ENCODE measurements around the gene FZD10. TPM values are rescaled to one million over a fixed set of nuclear protein-coding genes. Genes with fewer than 3 reads are reported as not detected.

FZD10 gene
- total RNA-seq, 3 donors from 2014 or later: 0.14 to 0.48 (median 0.35) TPM

DNA sequence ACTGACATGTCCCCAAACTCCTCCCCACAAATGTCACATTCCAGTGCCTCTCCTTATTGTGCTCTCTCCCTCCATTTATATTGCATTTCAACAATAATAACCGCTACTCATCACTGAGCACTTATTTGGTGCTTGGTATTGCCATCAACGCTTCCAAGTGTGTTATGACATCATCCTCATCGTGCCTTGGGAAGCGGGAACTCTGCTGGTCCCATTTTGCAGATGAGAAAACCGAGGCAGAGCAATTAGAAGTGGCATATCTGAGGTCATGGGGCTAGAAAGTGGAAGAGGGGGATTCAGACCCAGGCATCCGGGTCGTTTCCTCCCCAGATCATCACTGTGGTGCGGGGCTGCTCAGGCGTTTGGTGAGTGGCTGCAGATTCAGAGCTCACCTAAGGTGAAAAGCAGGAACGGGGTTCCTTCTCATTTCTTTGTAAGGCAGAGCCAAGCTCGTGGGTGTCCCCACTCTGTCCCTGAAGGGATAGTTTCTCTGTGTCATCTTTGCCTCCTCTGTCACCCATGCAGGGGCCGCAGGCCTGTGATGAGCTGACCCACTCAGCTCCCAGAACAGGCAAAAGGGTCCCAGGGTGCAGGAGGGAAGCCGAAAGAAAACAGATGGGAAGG is 5.5 kb upstream of the FZD10 start:
- no peak overlapping the region for H3K4me3 ChIP-seq
- H3K36me3 ChIP-seq (ENCODE audit: low read depth): no peaks in the 10 kb centered on the region
- intact Hi-C loops (cut with DNase I, micrococcal nuclease): no loop called here
- TF ChIP-seq, protein P1, sequence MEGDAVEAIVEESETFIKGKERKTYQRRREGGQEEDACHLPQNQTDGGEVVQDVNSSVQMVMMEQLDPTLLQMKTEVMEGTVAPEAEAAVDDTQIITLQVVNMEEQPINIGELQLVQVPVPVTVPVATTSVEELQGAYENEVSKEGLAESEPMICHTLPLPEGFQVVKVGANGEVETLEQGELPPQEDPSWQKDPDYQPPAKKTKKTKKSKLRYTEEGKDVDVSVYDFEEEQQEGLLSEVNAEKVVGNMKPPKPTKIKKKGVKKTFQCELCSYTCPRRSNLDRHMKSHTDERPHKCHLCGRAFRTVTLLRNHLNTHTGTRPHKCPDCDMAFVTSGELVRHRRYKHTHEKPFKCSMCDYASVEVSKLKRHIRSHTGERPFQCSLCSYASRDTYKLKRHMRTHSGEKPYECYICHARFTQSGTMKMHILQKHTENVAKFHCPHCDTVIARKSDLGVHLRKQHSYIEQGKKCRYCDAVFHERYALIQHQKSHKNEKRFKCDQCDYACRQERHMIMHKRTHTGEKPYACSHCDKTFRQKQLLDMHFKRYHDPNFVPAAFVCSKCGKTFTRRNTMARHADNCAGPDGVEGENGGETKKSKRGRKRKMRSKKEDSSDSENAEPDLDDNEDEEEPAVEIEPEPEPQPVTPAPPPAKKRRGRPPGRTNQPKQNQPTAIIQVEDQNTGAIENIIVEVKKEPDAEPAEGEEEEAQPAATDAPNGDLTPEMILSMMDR (IDR thresholded peaks at IDR 0.05): no peak
- ATAC-seq (no peak), DNase-seq (no peak)
- no peaks in the 10 kb centered on the region for H3K4me1 ChIP-seq (ENCODE audit: low read depth)
- H3K9me3 ChIP-seq: no peaks in the 10 kb centered on the region

DNA sequence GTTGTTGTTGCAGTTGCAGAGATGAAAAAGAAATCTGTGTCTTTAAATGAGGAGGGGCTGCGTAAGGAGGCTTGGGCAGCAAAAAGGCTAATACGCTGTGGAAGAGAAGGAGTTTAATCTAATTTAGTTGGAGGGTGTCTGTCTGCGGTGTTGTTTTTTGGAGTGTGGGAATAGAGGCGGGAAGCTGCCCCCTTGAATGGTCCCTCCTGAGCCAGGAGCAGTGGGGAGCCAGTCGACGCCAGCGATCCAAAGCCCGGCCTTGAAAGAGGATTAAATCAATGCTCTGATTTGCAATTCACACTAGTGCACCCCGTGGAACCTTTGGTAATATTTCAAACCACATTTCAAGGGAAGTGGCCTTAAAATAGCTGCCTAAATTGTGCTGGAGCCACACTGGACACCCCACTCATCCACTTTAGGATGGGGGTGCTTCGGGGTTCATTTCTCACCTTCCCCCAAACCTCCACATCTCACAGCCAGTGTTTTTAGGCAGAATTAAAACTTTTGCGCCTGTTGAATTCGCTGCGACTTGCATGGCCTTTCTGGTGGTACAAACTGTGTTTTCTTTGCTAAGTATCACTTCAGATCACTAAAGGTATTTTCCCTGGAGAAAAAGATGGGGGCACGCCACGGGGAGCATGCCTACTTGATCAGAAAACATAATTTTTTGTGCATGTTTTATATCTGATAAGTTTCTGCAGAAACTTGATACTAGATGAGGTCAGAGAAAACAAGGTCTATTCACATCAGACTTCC is 4.1 kb upstream of the FZD10 start:
- ATAC-seq (no peak), DNase-seq (no peak)
- Histone ChIP-seq H3K4me1 (ENCODE audit: low read depth) (no peaks in the 10 kb centered on the region), H3K36me3 (ENCODE audit: low read depth) (no peaks in the 10 kb centered on the region), H3K4me3 (no peak overlapping the region), H3K9me3 (no peaks in the 10 kb centered on the region)
- TF ChIP-seq, protein P1 (IDR thresholded peaks at IDR 0.05): no peak
- intact Hi-C loops (cut with DNase I, micrococcal nuclease): no loop called here

DNA sequence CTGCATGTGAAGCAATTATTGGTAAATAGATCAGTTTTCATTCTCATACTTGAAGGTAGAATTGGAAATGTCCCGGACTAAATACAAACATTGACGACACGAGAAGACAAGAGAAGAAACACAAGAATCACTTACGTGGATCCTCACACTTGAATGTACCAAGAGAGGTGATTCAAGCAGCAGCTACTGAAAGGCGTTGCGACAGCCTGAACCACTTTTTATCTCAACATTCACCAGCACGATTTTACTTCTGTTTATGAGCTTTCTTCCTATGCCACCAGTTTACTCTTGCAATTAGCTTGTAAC is 3.6 kb upstream of the FZD10 start:
- TF ChIP-seq, protein P1 (IDR thresholded peaks at IDR 0.05): no peak
- intact Hi-C loops (cut with DNase I, micrococcal nuclease): no loop called here
- ATAC-seq (no peak), DNase-seq (no peak)
- Histone ChIP-seq H3K4me1 (ENCODE audit: low read depth) (no peaks in the 10 kb centered on the region), H3K4me3 (no peak overlapping the region), H3K9me3 (no peaks in the 10 kb centered on the region), H3K36me3 (ENCODE audit: low read depth) (no peaks in the 10 kb centered on the region)

DNA sequence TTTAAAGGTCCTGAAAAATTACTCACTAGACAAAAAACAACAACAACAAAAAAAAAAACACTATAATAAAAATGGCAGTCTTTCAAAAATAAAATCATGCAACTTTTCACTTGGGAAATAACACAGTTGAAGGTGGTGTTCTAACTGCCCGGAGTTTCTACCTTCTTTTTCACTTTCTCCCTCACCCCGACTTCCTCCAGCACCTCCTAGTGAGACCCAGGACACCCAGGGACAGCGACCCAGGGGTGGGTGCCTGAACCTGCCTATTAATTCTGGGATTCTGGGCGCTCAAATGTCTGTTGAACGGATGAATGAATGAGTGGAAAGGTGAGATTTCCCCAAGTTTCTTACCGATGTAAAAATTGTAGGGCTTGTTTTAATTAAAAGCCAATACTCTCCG is 2.0 kb upstream of the FZD10 start:
- TF ChIP-seq, protein P1 (IDR thresholded peaks at IDR 0.05): no peak
- Histone ChIP-seq H3K4me3 (no peak overlapping the region), H3K9me3 (no peaks in the 10 kb centered on the region), H3K36me3 (ENCODE audit: low read depth) (no peaks in the 10 kb centered on the region), H3K4me1 (ENCODE audit: low read depth) (no peaks in the 10 kb centered on the region)
- ATAC-seq (no peak), DNase-seq (no peak)
- intact Hi-C loops (cut with DNase I, micrococcal nuclease): no loop called here

DNA sequence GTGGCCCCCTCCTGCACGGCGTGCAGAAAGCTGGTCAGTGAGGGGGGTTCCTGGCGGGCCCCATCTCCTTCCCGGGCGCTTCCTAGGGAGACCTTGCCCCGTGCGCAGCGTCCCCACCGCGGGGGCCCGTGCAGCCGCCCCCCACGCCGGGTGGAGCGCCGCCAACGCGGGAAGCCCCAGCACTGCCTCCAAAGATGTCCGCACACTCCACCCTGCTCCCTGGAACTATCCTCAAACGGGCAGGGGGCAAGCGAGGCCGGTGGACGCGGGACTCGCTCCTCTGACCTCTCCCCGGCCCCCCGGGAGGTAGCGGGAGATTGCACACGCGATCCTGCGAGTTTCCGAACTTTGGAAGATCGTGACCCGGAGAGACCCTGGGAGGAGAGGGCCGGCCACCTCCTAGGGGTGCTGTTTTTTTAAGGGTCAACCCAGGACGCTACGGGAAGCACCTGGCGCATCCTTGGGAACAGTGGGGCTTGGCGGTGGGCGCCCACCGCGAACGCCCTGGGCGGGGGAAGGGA is 1.5 kb upstream of the FZD10 start:
- TF ChIP-seq, protein P1 (IDR thresholded peaks at IDR 0.05): no peak
- H3K9me3 ChIP-seq: no peaks in the 10 kb centered on the region
- no peak for ATAC-seq
- no peaks in the 10 kb centered on the region for H3K36me3 ChIP-seq (ENCODE audit: low read depth)
- intact Hi-C loops (cut with DNase I, micrococcal nuclease): no loop called here
- DNase-seq: no peak
- no peaks in the 10 kb centered on the region for H3K4me1 ChIP-seq (ENCODE audit: low read depth)
- no peak overlapping the region for H3K4me3 ChIP-seq
